ENCODE results near the gene C17orf113. TPM values are rescaled to one million over a fixed set of nuclear protein-coding genes. Genes with fewer than 3 reads are reported as not detected.

Gene C17orf113
- polyA plus RNA-seq, 3 donors: 3.4 to 6.4 (median 4.6) TPM

- no peak for DNase-seq (ENCODE audit: extremely low read depth in 1 of 11, low read depth in 9 of 11, low spot score in 4 of 11)
These were observed 49.8 kb downstream of the C17orf113 start for GRCh38 chr17:42000413-42001133.

GRCh38 chr17:41998497-41998896, 51.9 kb downstream of the C17orf113 start:
- no peak for DNase-seq (ENCODE audit: extremely low read depth in 1 of 11, low read depth in 9 of 11, low spot score in 4 of 11)

GRCh38 chr17:41996855-41997164, 53.6 kb downstream of the C17orf113 start:
- DNase-seq (ENCODE audit: extremely low read depth in 1 of 11, low read depth in 9 of 11, low spot score in 4 of 11): no peak

- DNase-seq (ENCODE audit: extremely low read depth in 1 of 11, low read depth in 9 of 11, low spot score in 4 of 11): no peak
These were observed 57.8 kb downstream of the C17orf113 start for GRCh38 chr17:41992576-41992975.

- no peak for DNase-seq (ENCODE audit: extremely low read depth in 1 of 11, low read depth in 9 of 11, low spot score in 4 of 11)
These were observed 60.5 kb downstream of the C17orf113 start for GRCh38 chr17:41989702-41990419.

GRCh38 chr17:41988418-41988817, 62.0 kb downstream of the C17orf113 start:
- no peak for DNase-seq (ENCODE audit: extremely low read depth in 1 of 11, low read depth in 9 of 11, low spot score in 4 of 11)

Other genes starting within 250 kb of the C17orf113 start
- gene P3H4, start 238.7 kb downstream of the C17orf113 start, polyA plus RNA-seq (ENCODE audit: insufficient read length in 3 of 3): 10 to 100 TPM; 31.4 to 47.4 (median 40.1) TPM
- 100 to 1,000 TPM; 133 to 178 (median 165) TPM for gene FKBP10, start 237.6 kb downstream of the C17orf113 start, polyA plus RNA-seq (ENCODE audit: insufficient read length in 3 of 3)
- gene NT5C3B, start 214.4 kb downstream of the C17orf113 start, polyA plus RNA-seq (ENCODE audit: insufficient read length in 3 of 3): 10 to 100 TPM; 79.5 to 95.7 (median 89.9) TPM
- under 1 TPM; 0.16 to 0.33 (median 0.26) TPM for gene KLHL10, start 212.8 kb downstream of the C17orf113 start, polyA plus RNA-seq (ENCODE audit: insufficient read length in 3 of 3)
- gene KLHL11, start 185.2 kb downstream of the C17orf113 start, polyA plus RNA-seq (ENCODE audit: insufficient read length in 3 of 3): 1 to 10 TPM; 9.0 to 9.8 (median 9.7) TPM
- 10 to 100 TPM; 87.1 to 95.2 (median 88.7) TPM for gene ACLY, start 131.7 kb downstream of the C17orf113 start, polyA plus RNA-seq (ENCODE audit: insufficient read length in 3 of 3)
- 1 to 10 TPM; 5.6 to 9.1 (median 8.4) TPM for gene ODAD4, start 120.0 kb downstream of the C17orf113 start, polyA plus RNA-seq (ENCODE audit: insufficient read length in 3 of 3)
- 10 to 100 TPM; 56.5 to 84.0 (median 68.4) TPM for gene CNP, start 83.8 kb downstream of the C17orf113 start, polyA plus RNA-seq (ENCODE audit: insufficient read length in 3 of 3)
- 100 to 1,000 TPM; 153 to 162 (median 154) TPM for gene DNAJC7, start 33.2 kb downstream of the C17orf113 start, polyA plus RNA-seq (ENCODE audit: insufficient read length in 3 of 3)
- gene NKIRAS2, start 30.5 kb downstream of the C17orf113 start, polyA plus RNA-seq (ENCODE audit: insufficient read length in 3 of 3): 10 to 100 TPM; 48.9 to 58.2 (median 49.8) TPM
- gene ZNF385C, start 47.9 kb upstream of the C17orf113 start, polyA plus RNA-seq (ENCODE audit: insufficient read length in 3 of 3): 1 to 10 TPM; 8.7 TPM
- 10 to 100 TPM in 1 of 3 donors, 1 to 10 TPM in 2; 7.1 to 13.3 (median 7.1) TPM for gene DHX58, start 62.1 kb upstream of the C17orf113 start, polyA plus RNA-seq (ENCODE audit: insufficient read length in 3 of 3)
- gene KAT2A, start 70.8 kb upstream of the C17orf113 start, polyA plus RNA-seq (ENCODE audit: insufficient read length in 3 of 3): 10 to 100 TPM; 57.5 to 81.7 (median 70.9) TPM
- under 1 TPM; 0.12 to 0.46 (median 0.30) TPM for gene HSPB9, start 72.2 kb upstream of the C17orf113 start, polyA plus RNA-seq (ENCODE audit: insufficient read length in 3 of 3)
- gene RAB5C, start 104.4 kb upstream of the C17orf113 start, polyA plus RNA-seq (ENCODE audit: insufficient read length in 3 of 3): 100 to 1,000 TPM; 118 to 151 (median 148) TPM
- under 1 TPM in 2 of 3 donors, not detected in 1; 0.03 TPM for gene KCNH4, start 130.5 kb upstream of the C17orf113 start, polyA plus RNA-seq (ENCODE audit: insufficient read length in 3 of 3)
- gene HCRT, start 134.9 kb upstream of the C17orf113 start, polyA plus RNA-seq (ENCODE audit: insufficient read length in 3 of 3): not detected
- 10 to 100 TPM; 14.4 to 22.2 (median 18.0) TPM for gene GHDC, start 143.9 kb upstream of the C17orf113 start, polyA plus RNA-seq (ENCODE audit: insufficient read length in 3 of 3)
- 10 to 100 TPM; 40.2 to 54.1 (median 43.5) TPM for gene STAT5B, start 225.8 kb upstream of the C17orf113 start, polyA plus RNA-seq (ENCODE audit: insufficient read length in 3 of 3)
- gene STAT5A, start 237.9 kb upstream of the C17orf113 start, polyA plus RNA-seq (ENCODE audit: insufficient read length in 3 of 3): 1 to 10 TPM; 5.2 to 6.8 (median 5.8) TPM

Measured in renal cortex interstitium (tissue), 11 donors.